Activated CD8-positive, alpha-beta memory T cell treated with anti-CD3 and anti-CD28 coated beads for 1 hour (primary cell): ENCODE data around the gene AGBL5.
"Not testable (repeated sequence)": the region's sequence is repeated elsewhere in the genome, so short reads cannot be mapped to it uniquely, and the experiment has no call there.

ENCODE experiments used
- DNase-seq, 2 donors: peaks; one replicate each; pipeline ENCODE4 v3.0.0-alpha.2; 2020; ENCODE audit warnings: low read depth in 1 of 2; ENCODE audit errors: extremely low read depth in 1 of 2

Gene AGBL5

GRCh38 chr2:27110603-27111352 is 59.3 kb downstream of the AGBL5 start:
- not testable (repeated sequence) for DNase-seq

GRCh38 chr2:27111392-27112078 is 60.1 kb downstream of the AGBL5 start:
- DNase-seq, result not testable (repeated sequence)

GRCh38 chr2:27115519-27115918 is 64.1 kb downstream of the AGBL5 start:
- DNase-seq, result no peak

GRCh38 chr2:27117995-27118524 is 66.6 kb downstream of the AGBL5 start:
- no peak for DNase-seq

- no peak for DNase-seq
Observed at GRCh38 chr2:27118525-27119329, 67.3 kb downstream of the AGBL5 start, which contains the start of gene CGREF1. CGREF1 (minus strand) TSS chr2:27119128; CDS start chr2:27104366, 14,762 bp downstream.

- not testable (repeated sequence) for DNase-seq
Observed at GRCh38 chr2:27119330-27119670, 67.8 kb downstream of the AGBL5 start.
